Measurements from ENCODE around the gene SLC29A4. TPM values are rescaled to one million over a fixed set of nuclear protein-coding genes. Genes with fewer than 3 reads are reported as not detected.

Gene SLC29A4
- total and polyA plus RNA-seq, 2 of the 4 experiments (the other 2 are of a cell fraction) = 2.3 to 7.6 TPM

DNA sequence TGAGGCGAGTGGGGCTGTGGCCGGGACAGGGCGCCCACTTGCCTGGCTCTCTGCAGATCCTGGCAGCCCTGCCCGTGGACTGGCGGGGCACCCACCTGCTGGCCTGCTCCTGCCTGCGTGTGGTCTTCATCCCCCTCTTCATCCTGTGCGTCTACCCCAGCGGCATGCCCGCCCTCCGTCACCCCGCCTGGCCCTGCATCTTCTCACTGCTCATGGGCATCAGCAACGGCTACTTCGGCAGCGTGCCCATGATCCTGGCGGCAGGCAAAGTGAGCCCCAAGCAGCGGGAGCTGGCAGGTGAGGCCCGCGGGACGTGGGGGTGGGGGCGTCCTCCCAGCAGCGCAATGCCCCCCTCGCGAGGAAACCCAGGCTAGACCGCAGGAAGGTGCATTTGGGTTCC is 17.6 kb downstream of the SLC29A4 start:
- ATAC-seq (ENCODE audit: low read depth) = no peak
- no peaks in the 10 kb centered on the region for H3K4me1 ChIP-seq (ENCODE audit: control insufficient read depth, insufficient read depth, low read length)
- 96% methylated on average over 5 of the region's 24 CpGs; no CpG with 5 or more reads in 1 of the 2 experiments for WGBS, 2 experiments (ENCODE audit: extremely low coverage in 2 of 2, insufficient read length in 1 of 2)
- no peak overlapping the region for H4K5ac ChIP-seq (ENCODE audit: low read depth, low read length)
- no peak overlapping the region for H3K4ac ChIP-seq (ENCODE audit: low read depth, low read length)
- no peak overlapping the region for H3K14ac ChIP-seq (replicated peaks; ENCODE audit: low read depth, low read length)
- H3K9me3 ChIP-seq (ENCODE audit: control insufficient read depth, insufficient read depth, low read length) = no peaks in the 10 kb centered on the region
- POLR2A ChIA-PET (ENCODE audit: unreplicated experiment) = no interaction called here
- H3K23ac ChIP-seq (ENCODE audit: low read depth, low read length) = no peak overlapping the region
- CTCF ChIA-PET = no interaction called here
- H2BK120ac ChIP-seq (ENCODE audit: low read depth, low read length) = no peak overlapping the region
- no peak overlapping the region for H3K27ac ChIP-seq (ENCODE audit: insufficient read depth, low read length)
- dilution Hi-C loops (cut with HindIII; ENCODE audit: low sequenced_read_pairs, unreplicated experiment) (no loop called here), intact Hi-C loops (cut with micrococcal nuclease) (no loop called here), in situ Hi-C loops (cut with MboI; ENCODE audit: low sequenced_read_pairs) (no loop called here)
- H4K20me1 ChIP-seq (ENCODE audit: insufficient read depth, low read length) = no peaks in the 10 kb centered on the region
- H2AK5ac ChIP-seq (ENCODE audit: low read depth, low read length) = no peak overlapping the region
- no peak for TF ChIP-seq CHD1 (IDR thresholded peaks at IDR 0.05; ENCODE audit: low read depth, low read length)
- no peak for TF ChIP-seq MXI1 (IDR thresholded peaks at IDR 0.05; ENCODE audit: borderline replicate concordance, low read depth, low read length)
- TF ChIP-seq BHLHE40 (IDR thresholded peaks at IDR 0.05; ENCODE audit: low read depth, low read length) = no peak
- no peak for TF ChIP-seq CTCF (conservative IDR thresholded peaks at IDR 0.05; ENCODE audit: low read depth, low read length)
- TF ChIP-seq RAD21 (IDR thresholded peaks at IDR 0.05; ENCODE audit: low read length) = no peak
- TF ChIP-seq CEBPB (IDR thresholded peaks at IDR 0.05; ENCODE audit: low read depth, low read length) = no peak
- TF ChIP-seq POLR2A (IDR thresholded peaks at IDR 0.05; ENCODE audit: low read depth, low read length) = no peak
- TF ChIP-seq RFX5 (IDR thresholded peaks at IDR 0.05; ENCODE audit: low read depth, low read length) = no peak
- peaks cover 8% of the 10 kb centered on the region; the same call in 1 of the 2 replicates for H3K36me3 ChIP-seq (ENCODE audit: control insufficient read depth, insufficient read depth, low read length)
- no peak overlapping the region for H3K56ac ChIP-seq (ENCODE audit: extremely low read depth, insufficient read depth, low read length)
- H2BK5ac ChIP-seq (ENCODE audit: low read depth, low read length, poor library complexity, severe bottlenecking) = no peak overlapping the region
- no peak overlapping the region for H3K9ac ChIP-seq (ENCODE audit: low read depth, low read length)
- H3K18ac ChIP-seq (ENCODE audit: low read depth, low read length) = no peak overlapping the region
- H2AK9ac ChIP-seq (replicated peaks; ENCODE audit: low read depth, low read length, poor library complexity) = no peak overlapping the region
- no peak overlapping the region for H2BK15ac ChIP-seq (ENCODE audit: low read depth, low read length)
- no peak overlapping the region for H3K4me3 ChIP-seq (ENCODE audit: insufficient read depth, low read depth, low read length)
- H4K8ac ChIP-seq (ENCODE audit: low read depth in 2 of 2, low read length in 2 of 2) = no peak overlapping the region
- no peak overlapping the region for H2BK20ac ChIP-seq (ENCODE audit: low read depth, low read length)
- DNase-seq = no peak
- H3K9me1 ChIP-seq (ENCODE audit: insufficient read depth, low read length) = no peaks in the 10 kb centered on the region
- H3K79me1 ChIP-seq (ENCODE audit: low read depth in 1 of 2, low read length in 2 of 2) = no peaks in the 10 kb centered on the region
- H4K91ac ChIP-seq (ENCODE audit: insufficient read depth, low read depth, low read length) = no peak overlapping the region
- no peak overlapping the region for H3K4me2 ChIP-seq (ENCODE audit: low read depth, low read length)
- BruUV-seq (replicated peaks) = no TSS peak
- H2AFZ ChIP-seq (replicated peaks; ENCODE audit: low read length, poor library complexity) = no peak overlapping the region
- H3K27me3 ChIP-seq (ENCODE audit: control insufficient read depth, insufficient read depth, low read length) = no peaks in the 10 kb centered on the region
